CD4-positive, alpha-beta T cell treated with Interleukin-10 for 1 hour (primary cell): ENCODE results near the gene RAC3.

Experiments used
- DNase-seq: peaks from one replicate; pipeline ENCODE4 v3.0.0-alpha.2; 2020

RAC3 gene

GRCh38 chr17:82031303-82031884, at the start of gene RAC3:
Gene RAC3 (plus strand): TSS chr17:82031678. CDS start chr17:82031762, 84 bp downstream.
- no peak for DNase-seq

GRCh38 chr17:81983011-81983638, 48.4 kb upstream of the RAC3 start:
- no peak for DNase-seq

- no peak for DNase-seq
Observed at GRCh38 chr17:81983639-81984373, 47.7 kb upstream of the RAC3 start.

GRCh38 chr17:81984773-81985410, 46.6 kb upstream of the RAC3 start:
- no peak for DNase-seq

GRCh38 chr17:81986606-81987005, 44.9 kb upstream of the RAC3 start:
- no peak for DNase-seq

- DNase-seq, result no peak
Observed at GRCh38 chr17:81987161-81987770, 44.2 kb upstream of the RAC3 start.

- DNase-seq, result no peak
Observed at GRCh38 chr17:81990836-81991683, 40.4 kb upstream of the RAC3 start.

DNA sequence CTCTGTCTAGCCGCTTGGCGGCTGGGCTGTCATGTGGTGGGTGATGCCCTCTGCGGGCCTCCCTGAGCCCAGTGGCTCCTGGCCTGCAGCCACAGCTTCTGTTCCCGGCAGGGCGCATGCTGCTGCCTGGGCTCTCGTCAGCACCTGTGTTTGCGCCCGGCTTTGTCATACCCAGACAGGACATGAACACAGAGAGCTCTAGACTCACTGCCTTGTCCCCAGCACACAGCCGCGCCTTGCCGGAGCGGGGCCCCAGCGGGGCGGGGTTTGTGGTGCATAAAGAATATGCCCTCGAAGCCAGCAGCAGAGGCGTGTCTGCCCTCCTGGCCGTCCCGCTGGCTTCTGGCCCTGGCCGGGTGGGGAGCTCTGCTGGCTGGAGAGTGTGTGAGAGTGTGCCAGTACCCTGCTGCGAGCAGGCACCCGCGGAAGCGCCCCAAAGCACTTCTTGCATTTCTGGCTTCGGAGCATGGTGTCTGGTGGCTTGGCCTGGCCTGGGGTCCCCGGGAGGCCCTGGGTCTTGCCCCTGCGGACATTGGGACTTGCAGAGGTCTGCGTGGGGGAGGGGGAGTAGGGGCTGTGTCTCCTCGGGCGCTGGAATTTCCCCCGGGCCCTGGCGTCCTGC, 39.7 kb upstream of the RAC3 start:
- no peak for DNase-seq

DNA sequence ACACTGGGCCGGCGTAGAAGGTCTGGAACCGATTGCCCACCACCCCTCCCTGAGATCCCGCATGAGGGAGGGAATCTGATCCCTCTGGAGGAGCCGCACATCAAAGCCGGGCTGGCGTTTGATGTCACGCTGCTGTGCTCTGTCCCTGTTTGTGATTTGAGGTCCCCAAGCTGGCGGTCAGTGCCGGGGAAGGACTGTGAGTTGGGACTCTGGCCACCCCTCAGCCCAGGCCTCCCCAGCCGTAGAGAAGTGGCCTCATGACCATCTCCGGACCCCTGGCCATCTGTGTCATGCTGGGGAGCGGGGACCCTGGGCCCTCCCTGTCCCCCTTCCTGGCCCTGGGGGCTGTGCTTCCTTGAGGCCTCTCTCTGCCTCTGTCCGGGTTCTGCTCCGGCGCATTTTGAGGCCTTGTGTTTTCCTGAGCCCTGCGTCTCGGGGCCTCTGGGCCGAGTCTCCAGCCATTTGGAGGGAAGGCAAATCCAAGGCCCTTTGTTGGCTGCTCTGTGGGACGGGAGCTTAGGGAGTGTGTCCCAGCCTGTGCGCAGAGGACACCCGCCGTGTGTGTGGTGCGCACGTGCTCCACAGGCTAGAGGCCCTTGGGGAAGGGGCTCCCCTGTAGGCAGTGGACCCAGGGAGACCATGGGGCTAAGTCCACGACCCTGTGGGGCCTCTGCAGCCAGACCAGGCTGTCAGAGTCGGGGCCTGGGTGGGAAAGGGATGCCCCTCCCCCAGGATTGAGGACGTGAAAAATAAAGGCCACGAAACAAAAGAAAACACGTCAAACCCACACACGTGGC, 39.0 kb upstream of the RAC3 start:
- DNase-seq, result no peak

- no peak for DNase-seq
Observed at GRCh38 chr17:81993729-81994592, 37.5 kb upstream of the RAC3 start.

- no peak for DNase-seq
Observed at GRCh38 chr17:81994593-81995462, 36.6 kb upstream of the RAC3 start.

GRCh38 chr17:81995463-81996231, 35.8 kb upstream of the RAC3 start:
- no peak for DNase-seq

DNA sequence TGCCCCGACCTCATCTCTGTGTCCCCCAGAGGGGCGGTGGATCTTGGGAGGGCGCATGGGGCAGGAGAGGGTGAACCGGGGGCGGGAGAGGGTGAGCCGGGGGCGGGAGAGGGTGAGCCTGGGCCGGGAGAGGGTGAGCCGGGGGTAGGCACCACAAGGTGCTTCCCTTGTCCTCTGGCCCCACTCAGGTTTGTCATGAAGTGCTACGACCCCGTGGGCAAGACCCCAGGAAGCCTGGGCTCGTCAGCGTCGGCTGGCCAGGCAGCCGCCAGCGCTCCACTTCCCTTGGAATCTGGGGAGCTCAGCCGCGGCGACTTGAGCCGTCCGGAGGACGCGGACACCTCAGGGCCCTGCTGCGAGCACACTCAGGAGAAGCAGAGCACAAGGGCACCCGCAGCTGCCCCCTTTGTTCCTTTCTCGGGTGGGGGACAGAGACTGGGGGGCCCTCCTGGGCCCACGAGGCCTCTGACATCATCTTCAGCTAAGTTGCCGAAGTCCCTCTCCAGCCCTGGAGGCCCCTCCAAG, 35.2 kb upstream of the RAC3 start:
- no peak for DNase-seq

- no peak for DNase-seq
Observed at GRCh38 chr17:81996757-81997441, 34.6 kb upstream of the RAC3 start.

- DNase-seq, result no peak
Observed at GRCh38 chr17:81998212-81998611, 33.3 kb upstream of the RAC3 start.

GRCh38 chr17:81998691-81999438, 32.6 kb upstream of the RAC3 start:
- no peak for DNase-seq

DNA sequence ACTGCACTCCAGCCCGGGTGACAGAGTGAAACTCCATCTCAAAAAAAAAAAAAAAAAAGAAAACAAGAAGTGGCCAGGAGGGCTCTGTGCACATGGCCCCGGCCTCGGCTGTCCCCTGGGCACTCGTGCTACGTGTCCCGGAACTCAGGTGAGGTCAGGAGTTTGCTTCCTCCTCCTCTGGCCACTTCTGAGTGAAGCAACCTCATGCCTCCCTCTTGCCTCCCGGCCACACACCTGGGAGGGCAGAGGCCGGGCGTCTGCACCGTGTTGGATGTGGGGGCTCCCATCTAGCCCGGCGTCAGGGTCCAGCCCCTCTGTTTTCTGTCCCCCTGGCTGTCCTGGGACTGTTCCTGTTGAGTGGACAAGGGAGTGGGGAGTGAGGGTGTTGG, 31.9 kb upstream of the RAC3 start:
- no peak for DNase-seq
